Omental fat pad (tissue), 4 donors: ENCODE results near the gene NPR2. TPM values are rescaled to one million over a fixed set of nuclear protein-coding genes. Genes with fewer than 3 reads are reported as not detected.

ENCODE experiments used
- ATAC-seq: fragments of 150-250 bp; one replicate; pipeline ENCODE4 v1.9.1; 2016; ENCODE audit warnings: mild to moderate bottlenecking, moderate library complexity; ENCODE audit not compliant: low FRiP score
- DNase-seq: peaks from one replicate; pipeline ENCODE4 v3.0.0-alpha.2; 2019; ENCODE audit warnings: low spot score
- CTCF ChIP-seq, 3 donors: fragments of 450-650 bp; IDR thresholded peaks; one replicate each; pipeline ENCODE4 v1.5.1; 2016 to 2017; ENCODE audit warnings: antibody characterized with exemption in 3 of 3, mild to moderate bottlenecking in 3 of 3, moderate library complexity in 2 of 3
- total RNA-seq, 4 donors: library from RNA; depleted of rRNA; stranded (reverse); fragments of >200 nt; gene quantifications; one replicate each; pipeline ENCODE4 v1.1.0, GENCODE V29; 2016

Gene NPR2
- total RNA-seq, 4 donors from 2014 or later = 13.7 to 28.2 (median 24.3) TPM

- DNase-seq (no peak), ATAC-seq (no peak)
- no peak for TF ChIP-seq CTCF (IDR thresholded peaks at IDR 0.05)
These were observed 43.0 kb upstream of the NPR2 start for GRCh38 chr9:35748242-35748857.

- no peak for TF ChIP-seq CTCF (IDR thresholded peaks at IDR 0.05)
- ATAC-seq (peak; percentile 93), DNase-seq (no peak)
These were observed 42.4 kb upstream of the NPR2 start, which contains the start of the genes GBA2 and RGP1 for GRCh38 chr9:35748858-35749514. Gene GBA2, minus strand, starts transcription at chr9:35749228. Its CDS starts 524 bp downstream, at chr9:35748704. Gene RGP1, plus strand, starts transcription at chr9:35749287. Its CDS starts 469 bp downstream, at chr9:35749756.

- DNase-seq = no peak
- no peak for TF ChIP-seq CTCF (IDR thresholded peaks at IDR 0.05)
- ATAC-seq = peak; percentile 45
These were observed 41.7 kb upstream of the NPR2 start for GRCh38 chr9:35749515-35750255.

- ATAC-seq (no peak), DNase-seq (no peak)
- TF ChIP-seq CTCF (IDR thresholded peaks at IDR 0.05) = no peak
These were observed 41.2 kb upstream of the NPR2 start for GRCh38 chr9:35750256-35750531.

GRCh38 chr9:35753466-35753865, 37.9 kb upstream of the NPR2 start:
- no peak for DNase-seq
- no peak for TF ChIP-seq CTCF (IDR thresholded peaks at IDR 0.05)
- ATAC-seq = no peak

GRCh38 chr9:35754264-35754663, 37.1 kb upstream of the NPR2 start, which contains the start of gene MSMP:
Gene MSMP, minus strand, starts transcription at chr9:35754276. Its CDS starts 147 bp downstream, at chr9:35754129.
- no peak for TF ChIP-seq CTCF (IDR thresholded peaks at IDR 0.05)
- no peak for DNase-seq

More at GRCh38 chr9:35754264-35754663, 37.1 kb upstream of the NPR2 start, which contains the start of gene MSMP:
- ATAC-seq = no peak
